ENCODE data around the gene SWT1.

Gene SWT1

GRCh38 chr1:185322636-185323035, 165.7 kb downstream of the SWT1 start:
- DNase-seq (ENCODE audit: low spot score), result no peak

DNA sequence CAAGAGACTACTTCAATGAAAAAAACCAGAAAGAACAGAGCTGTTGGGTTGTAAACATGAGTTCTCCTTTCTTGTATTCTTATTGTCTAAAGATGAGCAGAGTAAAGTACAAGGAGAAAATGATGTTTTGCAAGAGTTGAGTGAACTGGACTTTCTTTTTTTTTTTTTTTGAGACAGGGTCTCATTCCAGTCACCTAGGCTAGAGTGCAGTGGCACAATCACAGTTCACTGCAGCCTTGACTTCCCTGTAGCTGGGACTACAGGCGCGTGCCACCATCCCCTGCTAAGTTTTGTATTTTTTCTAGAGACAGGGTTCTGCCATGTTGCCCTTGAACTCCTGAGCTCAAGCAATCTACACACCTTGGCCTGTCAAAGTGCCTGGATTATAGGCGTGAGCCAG, 167.2 kb downstream of the SWT1 start:
- no peak for DNase-seq (ENCODE audit: low spot score)

- DNase-seq (ENCODE audit: low spot score), result no peak
These were observed 168.4 kb downstream of the SWT1 start for GRCh38 chr1:185325413-185325812.

DNA sequence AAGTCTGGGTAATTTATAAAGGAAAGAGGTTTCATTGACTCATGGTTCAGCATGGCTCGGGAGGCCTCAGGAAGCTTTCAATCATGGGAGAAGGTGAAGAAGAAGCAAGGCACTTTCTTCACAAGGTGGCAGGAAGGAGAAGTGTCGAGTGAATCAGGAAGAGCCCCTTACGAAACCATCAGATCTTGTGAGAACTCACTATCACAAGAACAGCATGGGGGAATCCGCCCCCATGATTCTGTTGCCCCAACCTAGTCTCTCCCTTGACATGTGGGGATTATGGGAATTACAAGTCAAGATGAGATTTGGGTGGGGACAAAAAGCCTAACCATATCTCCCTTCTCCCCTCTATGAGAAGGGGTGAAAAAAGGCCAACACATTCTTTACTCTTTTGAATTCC, 171.3 kb downstream of the SWT1 start:
- DNase-seq (ENCODE audit: low spot score), result no peak

DNA sequence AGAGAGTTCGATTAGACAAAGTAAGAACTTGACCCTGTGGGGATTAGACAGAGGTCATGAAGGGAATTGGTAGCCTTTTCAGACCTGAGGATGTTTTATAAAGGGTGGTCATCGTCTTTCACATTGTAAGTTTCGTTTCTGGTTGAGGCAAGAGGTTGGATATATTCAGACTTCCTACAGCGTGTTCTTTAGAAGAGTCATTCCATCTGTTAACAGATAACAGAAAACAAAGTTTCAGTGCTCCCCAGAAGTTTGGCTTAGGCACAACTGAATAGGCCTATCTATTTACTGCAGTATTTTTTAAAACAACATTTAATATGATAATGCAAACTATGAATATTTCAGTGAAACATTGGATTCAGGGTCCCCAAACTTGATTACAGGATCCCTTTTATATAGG, 177.2 kb downstream of the SWT1 start:
- DNase-seq (ENCODE audit: low spot score), result no peak

DNA sequence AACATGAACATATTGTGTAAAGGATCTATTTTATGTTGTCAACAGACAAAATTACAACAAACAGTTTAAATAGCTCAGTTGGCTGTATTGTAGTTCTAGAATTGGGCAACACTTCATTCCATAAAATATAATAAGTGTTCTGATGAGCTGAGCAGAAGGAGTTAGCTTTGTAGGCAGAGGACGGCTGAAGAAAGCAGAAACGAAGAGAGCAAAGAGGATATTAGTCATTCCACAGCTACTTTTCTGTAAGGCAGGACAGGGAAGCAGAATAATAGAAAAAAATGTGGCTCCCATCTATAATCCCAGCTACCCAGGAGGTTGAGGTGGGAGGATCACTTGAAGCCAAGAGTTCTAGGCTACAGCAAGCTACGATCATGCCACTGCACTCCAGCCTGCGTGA, 180.3 kb downstream of the SWT1 start:
- no peak for DNase-seq (ENCODE audit: low spot score)

GRCh38 chr1:185338719-185339622, 182.0 kb downstream of the SWT1 start:
- DNase-seq (ENCODE audit: low spot score), result no peak

DNA sequence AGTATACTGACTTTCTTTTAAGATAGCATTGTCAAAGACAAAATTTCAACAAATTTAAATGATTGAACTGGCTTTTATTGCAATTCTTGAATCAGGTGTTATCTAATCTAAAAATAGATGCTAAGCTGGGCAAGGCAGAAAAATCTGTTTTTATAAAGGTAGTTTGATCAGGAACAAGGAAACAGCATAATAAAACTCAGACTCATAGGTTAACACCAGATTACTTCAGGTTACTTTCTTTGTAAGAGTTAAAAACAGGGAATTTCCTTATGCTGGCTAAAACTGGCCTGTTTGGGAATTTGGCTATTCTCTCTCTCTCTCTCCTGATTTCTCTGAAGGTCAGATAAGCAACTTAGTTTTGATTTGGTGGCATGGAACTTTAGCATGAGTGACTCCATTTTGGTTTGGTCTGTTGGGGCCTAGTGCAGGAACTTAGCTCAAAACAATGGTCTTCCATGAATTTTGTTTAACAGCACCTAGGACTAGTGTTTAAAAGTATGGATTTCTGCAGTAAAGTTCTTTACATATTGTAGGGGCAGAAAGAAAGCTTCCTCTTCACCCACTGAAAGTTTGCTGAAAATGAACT, 184.3 kb downstream of the SWT1 start:
- no peak for DNase-seq (ENCODE audit: low spot score)
